NK-92 treated with Interleukin-12 subunit alpha and Interleukin-12 subunit beta, amount 100 ng/mL, for 24 hours (cell line): ENCODE data around the gene ARHGEF9.
"Not testable (repeated sequence)": the region's sequence is repeated elsewhere in the genome, so short reads cannot be mapped to it uniquely, and the experiment has no call there.

Experiments used
- DNase-seq: peaks from one replicate; lab custom pipeline; 2025; lab: John Stamatoyannopoulos, UW

Gene ARHGEF9

GRCh38 chrX:63784902-63785707 lies at the start of gene ARHGEF9:
Gene ARHGEF9, minus strand, starts transcription at chrX:63785214. Its CDS starts 69 bp downstream, at chrX:63785145.
- DNase-seq = no peak

- DNase-seq = not testable (repeated sequence)
These were observed 40.4 kb upstream of the ARHGEF9 start for GRCh38 chrX:63825446-63825845.

GRCh38 chrX:63818156-63818555 lies 33.1 kb upstream of the ARHGEF9 start:
- no peak for DNase-seq

- no peak for DNase-seq
These were observed 32.7 kb upstream of the ARHGEF9 start for GRCh38 chrX:63817696-63818095.

GRCh38 chrX:63812823-63813222 lies 27.8 kb upstream of the ARHGEF9 start:
- no peak for DNase-seq

- DNase-seq = no peak
These were observed 25.7 kb upstream of the ARHGEF9 start for GRCh38 chrX:63810746-63811145.

GRCh38 chrX:63809173-63809572 lies 24.2 kb upstream of the ARHGEF9 start:
- DNase-seq = no peak

- DNase-seq = not testable (repeated sequence)
These were observed 10.4 kb upstream of the ARHGEF9 start for GRCh38 chrX:63795406-63795805.

- DNase-seq = no peak
These were observed 660 bp upstream of the ARHGEF9 start for GRCh38 chrX:63785708-63786040.

GRCh38 chrX:63784346-63784901 lies 590 bp downstream of the ARHGEF9 start:
- no peak for DNase-seq

- no peak for DNase-seq
These were observed 2.5 kb downstream of the ARHGEF9 start for GRCh38 chrX:63782515-63782914.

- no peak for DNase-seq
These were observed 16.3 kb downstream of the ARHGEF9 start for GRCh38 chrX:63768760-63769159.

- no peak for DNase-seq
These were observed 19.3 kb downstream of the ARHGEF9 start for GRCh38 chrX:63765712-63766111.

- DNase-seq = no peak
These were observed 20.1 kb downstream of the ARHGEF9 start for GRCh38 chrX:63764946-63765345.

GRCh38 chrX:63761639-63762038 lies 23.4 kb downstream of the ARHGEF9 start:
- DNase-seq = no peak

- DNase-seq = no peak
These were observed 27.0 kb downstream of the ARHGEF9 start for GRCh38 chrX:63758011-63758410.

- DNase-seq = no peak
These were observed 29.1 kb downstream of the ARHGEF9 start for GRCh38 chrX:63755892-63756291.

GRCh38 chrX:63754860-63755579 lies 30.0 kb downstream of the ARHGEF9 start:
- DNase-seq = peak; percentile 84

- DNase-seq = peak; percentile 10
These were observed 30.7 kb downstream of the ARHGEF9 start for GRCh38 chrX:63754136-63754859.

- no peak for DNase-seq
These were observed 33.5 kb downstream of the ARHGEF9 start for GRCh38 chrX:63751481-63751880.

- no peak for DNase-seq
These were observed 34.2 kb downstream of the ARHGEF9 start for GRCh38 chrX:63750811-63751210.

GRCh38 chrX:63747331-63747730 lies 37.7 kb downstream of the ARHGEF9 start:
- DNase-seq = no peak
